ENCODE data around the gene SLC17A7. TPM values are rescaled to one million over a fixed set of nuclear protein-coding genes. Genes with fewer than 3 reads are reported as not detected.

The SLC17A7 gene
- total RNA-seq, 4 donors from 2014 or later = 1.1 to 1.7 (median 1.2) TPM

DNA sequence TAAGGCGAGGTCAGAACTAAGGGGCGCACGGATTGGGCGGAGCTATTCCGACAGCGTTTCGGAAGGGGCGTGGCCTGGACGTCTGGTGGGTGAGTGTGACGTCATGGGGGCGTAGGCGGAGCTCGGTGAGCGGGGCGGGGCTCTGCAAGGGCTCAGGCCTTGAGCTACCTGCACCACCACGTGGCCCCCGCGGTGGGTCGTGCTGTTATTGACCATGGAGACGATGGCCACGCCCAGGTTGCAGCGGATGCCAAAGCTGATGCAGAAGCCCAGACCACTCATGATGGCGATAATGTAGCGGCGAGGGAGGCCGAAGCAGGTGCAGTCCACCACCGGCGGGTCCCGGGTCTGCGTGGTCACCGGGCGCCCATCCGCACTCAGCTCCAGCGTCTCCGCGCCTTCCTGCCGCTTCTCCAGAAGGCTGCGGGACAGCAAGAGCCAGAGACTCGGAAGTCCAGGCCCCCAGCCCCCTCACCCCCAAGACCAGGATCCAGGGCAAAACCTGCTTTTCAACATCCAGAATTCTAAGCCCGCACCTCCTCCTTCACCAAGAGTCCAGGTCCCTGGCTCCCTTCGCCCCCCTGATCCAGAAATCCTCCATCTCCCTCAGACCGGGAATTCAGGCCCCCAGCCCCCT, 4.8 kb downstream of the SLC17A7 start:
- Histone ChIP-seq H3K4me1 (peaks cover 0 to 17% (median 0%) of the 10 kb centered on the region in 3 donors), H3K36me3 (no peaks in the 10 kb centered on the region), H3K9me3 (no peaks in the 10 kb centered on the region), H3K27ac (no peak overlapping the region), H3K4me3 (no peak overlapping the region), H3K27me3 (peaks cover 100% of the 10 kb centered on the region)
- TF ChIP-seq, protein P1, sequence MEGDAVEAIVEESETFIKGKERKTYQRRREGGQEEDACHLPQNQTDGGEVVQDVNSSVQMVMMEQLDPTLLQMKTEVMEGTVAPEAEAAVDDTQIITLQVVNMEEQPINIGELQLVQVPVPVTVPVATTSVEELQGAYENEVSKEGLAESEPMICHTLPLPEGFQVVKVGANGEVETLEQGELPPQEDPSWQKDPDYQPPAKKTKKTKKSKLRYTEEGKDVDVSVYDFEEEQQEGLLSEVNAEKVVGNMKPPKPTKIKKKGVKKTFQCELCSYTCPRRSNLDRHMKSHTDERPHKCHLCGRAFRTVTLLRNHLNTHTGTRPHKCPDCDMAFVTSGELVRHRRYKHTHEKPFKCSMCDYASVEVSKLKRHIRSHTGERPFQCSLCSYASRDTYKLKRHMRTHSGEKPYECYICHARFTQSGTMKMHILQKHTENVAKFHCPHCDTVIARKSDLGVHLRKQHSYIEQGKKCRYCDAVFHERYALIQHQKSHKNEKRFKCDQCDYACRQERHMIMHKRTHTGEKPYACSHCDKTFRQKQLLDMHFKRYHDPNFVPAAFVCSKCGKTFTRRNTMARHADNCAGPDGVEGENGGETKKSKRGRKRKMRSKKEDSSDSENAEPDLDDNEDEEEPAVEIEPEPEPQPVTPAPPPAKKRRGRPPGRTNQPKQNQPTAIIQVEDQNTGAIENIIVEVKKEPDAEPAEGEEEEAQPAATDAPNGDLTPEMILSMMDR (IDR thresholded peaks at IDR 0.05) = no peak
- TF ChIP-seq POLR2AphosphoS5 (IDR thresholded peaks at IDR 0.05) (no peak), POLR2A (IDR thresholded peaks at IDR 0.05) (no peak), EP300 (IDR thresholded peaks at IDR 0.05) (no peak)
- ATAC-seq = no peak
- 13 to 23% methylated on average over 10 to 18 of the region's 42 CpGs for whole genome bisulfite sequencing, 2 donors (ENCODE audit: low coverage in 1 of 2)

DNA sequence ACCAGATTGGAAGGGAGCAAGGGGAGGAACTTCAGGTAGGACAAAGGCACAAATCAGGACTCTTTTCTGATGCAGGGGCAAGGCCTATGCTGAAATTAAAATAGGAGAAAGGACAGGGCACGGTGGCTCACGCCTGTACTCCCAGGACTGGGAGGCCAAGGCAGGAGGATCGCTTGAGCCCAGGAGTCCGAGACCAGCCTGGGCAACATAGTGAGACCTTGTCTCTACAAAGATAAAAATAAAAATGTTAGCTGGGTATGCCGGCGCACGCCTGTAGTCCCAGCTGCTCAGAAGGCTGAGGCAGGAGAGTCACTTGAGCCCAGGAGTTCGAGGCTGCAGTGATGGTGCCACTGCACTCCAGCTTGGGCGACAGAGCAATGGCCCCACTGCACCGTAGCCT, 5.7 kb downstream of the SLC17A7 start:
- Histone ChIP-seq H3K4me1 (peaks cover 0 to 9% (median 0%) of the 10 kb centered on the region in 3 donors), H3K4me3 (no peak overlapping the region), H3K9me3 (no peaks in the 10 kb centered on the region), H3K27ac (no peak overlapping the region), H3K36me3 (no peaks in the 10 kb centered on the region), H3K27me3 (peaks cover 100% of the 10 kb centered on the region)
- 90 to 100% methylated on average over 3 to 6 of the region's 10 CpGs for WGBS, 2 donors (ENCODE audit: low coverage in 1 of 2)
- no peak for ATAC-seq
- TF ChIP-seq POLR2AphosphoS5 (IDR thresholded peaks at IDR 0.05) (no peak), EP300 (IDR thresholded peaks at IDR 0.05) (no peak), POLR2A (IDR thresholded peaks at IDR 0.05) (no peak)
- TF ChIP-seq, protein P1 (IDR thresholded peaks at IDR 0.05) = no peak

DNA sequence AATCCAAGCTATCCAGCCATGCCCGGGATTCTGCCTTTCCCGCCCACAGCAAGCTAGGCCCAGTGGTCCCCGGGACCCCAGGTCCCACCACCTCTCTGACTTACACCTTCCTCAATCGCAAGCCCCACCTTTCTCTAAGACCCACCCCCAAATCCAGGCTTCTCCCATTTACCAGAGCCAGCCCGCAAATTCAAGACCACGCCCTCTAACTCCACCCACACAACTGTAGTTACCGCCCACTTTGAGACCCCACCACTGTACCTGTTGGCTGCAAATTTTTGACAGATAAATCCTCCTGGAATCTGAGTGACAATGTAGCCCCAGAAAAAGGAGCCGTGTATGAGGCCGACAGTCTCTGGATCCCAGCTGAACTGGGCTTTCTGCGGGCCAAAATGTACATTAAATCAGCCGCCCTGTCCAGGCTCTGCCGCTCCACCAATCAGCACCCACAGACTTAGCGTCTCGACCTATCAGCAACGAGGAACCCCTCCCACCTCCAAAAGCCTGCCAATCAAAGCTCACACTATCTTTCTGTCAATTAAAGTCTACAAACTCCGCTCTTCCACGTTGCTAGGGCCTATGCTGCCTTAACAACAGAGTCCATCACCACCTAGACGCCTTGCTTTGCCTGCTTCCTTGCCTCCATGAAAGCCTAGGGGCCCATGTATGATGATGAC, 6.3 kb downstream of the SLC17A7 start:
- 85 to 86% methylated on average over 9 to 17 of the region's 18 CpGs for WGBS, 2 donors (ENCODE audit: low coverage in 1 of 2)
- ATAC-seq = no peak
- H3K9me3 ChIP-seq = no peaks in the 10 kb centered on the region
- H3K27me3 ChIP-seq = peaks cover 100% of the 10 kb centered on the region
- H3K4me1 ChIP-seq = peaks cover 0 to 8% (median 0%) of the 10 kb centered on the region in 3 donors
- no peaks in the 10 kb centered on the region for H3K36me3 ChIP-seq
- H3K27ac ChIP-seq = no peak overlapping the region
- H3K4me3 ChIP-seq = no peak overlapping the region
- no peak for TF ChIP-seq POLR2AphosphoS5 (IDR thresholded peaks at IDR 0.05)
- TF ChIP-seq, protein P1 (IDR thresholded peaks at IDR 0.05) = no peak
- TF ChIP-seq EP300 (IDR thresholded peaks at IDR 0.05) = no peak
- TF ChIP-seq POLR2A (IDR thresholded peaks at IDR 0.05) = no peak

DNA sequence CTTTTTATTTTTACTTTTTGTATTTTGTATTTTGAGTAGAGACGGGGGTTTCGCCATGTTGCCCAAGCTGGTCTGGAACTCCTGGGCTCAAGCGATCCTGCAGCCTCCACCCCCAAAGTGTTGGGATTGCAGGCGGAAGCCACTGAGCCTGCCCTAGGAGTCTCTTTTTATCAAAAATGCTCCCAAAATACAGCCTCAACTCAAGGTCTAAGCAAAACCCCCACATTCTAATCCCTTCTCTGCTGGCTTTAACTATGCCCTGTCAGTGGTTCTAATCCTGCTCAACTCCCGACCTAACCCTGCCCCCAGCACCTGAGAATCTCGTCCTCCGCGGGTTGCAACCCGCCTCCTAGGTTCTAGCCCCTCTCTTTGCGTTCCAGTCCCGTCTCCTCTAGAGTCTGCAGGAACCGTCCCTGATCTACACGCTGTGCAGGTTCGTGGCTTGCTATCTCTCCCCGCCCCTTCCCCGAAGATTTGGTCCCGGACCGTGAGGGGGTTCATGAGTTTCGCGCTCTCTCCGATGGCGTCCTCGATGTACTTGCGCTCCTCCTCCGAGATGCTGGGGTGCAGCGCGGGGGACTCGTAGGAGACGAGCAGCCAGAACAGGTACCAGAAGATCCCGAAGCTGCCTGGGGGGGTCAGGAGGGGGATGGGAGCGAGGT, 8.0 kb downstream of the SLC17A7 start:
- Histone ChIP-seq H3K4me3 (no peak overlapping the region), H3K36me3 (no peaks in the 10 kb centered on the region), H3K27ac (no peak overlapping the region), H3K9me3 (no peaks in the 10 kb centered on the region), H3K27me3 (peaks cover 100% of the 10 kb centered on the region), H3K4me1 (peaks cover 0 to 12% (median 3%) of the 10 kb centered on the region in 3 donors)
- ATAC-seq = no peak
- TF ChIP-seq EP300 (IDR thresholded peaks at IDR 0.05) (no peak), POLR2A (IDR thresholded peaks at IDR 0.05) (no peak), POLR2AphosphoS5 (IDR thresholded peaks at IDR 0.05) (no peak)
- TF ChIP-seq, protein P1 (IDR thresholded peaks at IDR 0.05) = no peak
- WGBS, 2 donors (ENCODE audit: low coverage in 1 of 2) = 5 to 24% methylated on average over 4 to 19 of the region's 31 CpGs
